ENCODE measurements around the gene ANTXR1.

Gene ANTXR1

DNA sequence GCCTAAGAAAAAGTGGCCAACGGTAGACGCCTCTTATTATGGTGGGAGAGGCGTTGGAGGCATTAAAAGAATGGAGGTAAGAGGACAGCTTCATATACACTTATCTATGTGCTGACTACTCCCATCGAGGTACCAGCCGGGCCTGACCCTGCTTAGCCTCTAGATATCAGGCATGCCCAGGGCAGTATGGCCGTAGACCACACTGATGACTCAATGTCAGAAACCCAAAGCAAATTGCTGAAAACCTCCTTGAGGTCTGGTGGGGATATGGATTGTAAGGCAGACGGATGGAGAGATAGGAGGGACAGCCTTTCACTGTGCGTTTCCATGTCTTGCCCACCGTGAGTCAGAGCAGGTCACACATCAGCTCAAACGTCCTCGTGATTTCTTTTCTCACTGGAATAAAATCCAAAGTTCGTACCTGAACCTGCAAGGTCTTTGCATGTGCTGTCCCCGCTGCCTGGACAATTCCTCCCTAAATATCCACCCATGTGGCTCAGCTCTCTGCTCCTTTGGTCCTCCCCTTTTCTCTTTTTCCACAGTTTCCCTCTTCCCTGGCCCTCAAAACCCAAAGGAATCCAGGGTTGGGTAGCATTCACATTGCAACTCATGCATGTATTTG, 168.9 kb downstream of the ANTXR1 start:
- DNase-seq (ENCODE audit: low read depth in 2 of 2) = no peak

DNA sequence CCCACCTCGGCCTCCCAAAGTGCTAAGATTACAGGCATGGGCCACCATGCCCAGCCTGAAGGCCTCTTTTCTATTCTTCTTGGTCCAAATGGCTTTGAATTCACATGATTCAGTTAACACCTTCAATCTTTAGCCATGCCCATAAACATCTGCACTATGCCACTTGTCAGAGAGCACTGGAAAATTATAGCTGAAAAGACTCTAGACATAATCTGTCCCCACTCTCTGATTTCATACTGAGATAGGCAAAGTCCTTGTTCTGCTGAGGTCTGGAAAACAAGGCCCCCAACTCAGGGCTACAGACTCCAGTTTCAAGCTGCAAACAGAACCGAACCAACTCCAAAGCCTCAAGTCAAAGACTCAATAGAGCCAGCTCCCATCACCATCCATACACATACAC, 170.7 kb downstream of the ANTXR1 start:
- DNase-seq (ENCODE audit: low read depth in 2 of 2) = no peak

DNA sequence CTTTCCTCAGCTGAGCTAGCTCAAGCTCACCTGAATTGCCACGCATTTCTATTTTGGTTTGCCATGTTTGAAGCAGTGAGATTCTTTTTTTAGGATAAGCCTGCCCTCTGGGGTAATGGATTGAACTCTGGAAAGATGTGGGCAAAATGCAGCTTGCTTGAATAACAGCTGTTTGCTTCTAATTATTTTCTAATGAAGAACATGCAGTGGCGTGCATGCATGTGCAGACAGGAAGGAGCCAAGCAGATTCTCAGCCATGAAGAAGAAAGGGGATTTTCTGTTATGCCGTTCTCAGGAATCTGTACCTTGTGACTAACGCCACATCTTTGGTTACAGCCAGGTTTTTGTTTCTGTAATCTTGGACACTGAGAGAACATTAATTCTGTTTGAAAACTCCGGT, 171.2 kb downstream of the ANTXR1 start:
- no peak for DNase-seq (ENCODE audit: low read depth in 2 of 2)

DNA sequence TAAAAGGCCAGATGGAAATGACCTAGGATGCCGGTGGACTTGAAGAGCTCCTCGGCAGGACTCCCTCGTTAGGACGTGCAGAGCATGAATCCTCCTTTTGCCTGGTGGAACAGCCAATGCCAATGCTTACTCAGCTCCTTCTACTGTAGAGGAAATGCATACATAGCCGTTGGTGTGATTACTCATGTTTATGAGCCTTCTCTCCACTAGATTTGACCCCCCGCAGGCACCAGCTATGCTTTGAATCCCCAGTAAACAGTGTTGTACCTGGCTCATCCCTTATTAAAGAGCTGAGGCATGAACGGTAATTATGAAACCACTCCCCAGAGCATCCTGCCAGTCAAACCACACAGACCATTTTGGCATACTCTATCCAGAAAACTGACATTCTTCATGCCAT, 172.8 kb downstream of the ANTXR1 start:
- no peak for DNase-seq (ENCODE audit: low read depth in 2 of 2)

DNA sequence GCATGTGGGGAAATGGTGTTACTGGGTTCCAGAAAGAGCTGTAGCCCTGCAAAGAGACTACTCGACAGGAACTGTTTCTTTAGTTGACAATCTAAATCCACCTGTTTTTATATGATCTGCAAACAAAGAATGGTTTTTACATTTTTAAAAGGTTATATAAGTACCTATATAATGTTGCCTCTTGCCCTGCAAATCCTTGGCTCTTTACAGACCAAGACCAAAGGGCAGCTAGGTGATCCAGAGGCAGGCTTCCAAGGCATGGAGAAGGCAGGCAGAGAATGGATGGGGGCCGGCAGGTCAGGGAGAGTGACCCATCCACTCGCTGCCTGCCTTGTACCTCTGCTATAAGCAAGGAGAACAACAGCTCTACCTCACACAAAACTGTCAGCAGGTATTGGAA, 173.6 kb downstream of the ANTXR1 start:
- DNase-seq (ENCODE audit: low read depth in 2 of 2) = no peak

DNA sequence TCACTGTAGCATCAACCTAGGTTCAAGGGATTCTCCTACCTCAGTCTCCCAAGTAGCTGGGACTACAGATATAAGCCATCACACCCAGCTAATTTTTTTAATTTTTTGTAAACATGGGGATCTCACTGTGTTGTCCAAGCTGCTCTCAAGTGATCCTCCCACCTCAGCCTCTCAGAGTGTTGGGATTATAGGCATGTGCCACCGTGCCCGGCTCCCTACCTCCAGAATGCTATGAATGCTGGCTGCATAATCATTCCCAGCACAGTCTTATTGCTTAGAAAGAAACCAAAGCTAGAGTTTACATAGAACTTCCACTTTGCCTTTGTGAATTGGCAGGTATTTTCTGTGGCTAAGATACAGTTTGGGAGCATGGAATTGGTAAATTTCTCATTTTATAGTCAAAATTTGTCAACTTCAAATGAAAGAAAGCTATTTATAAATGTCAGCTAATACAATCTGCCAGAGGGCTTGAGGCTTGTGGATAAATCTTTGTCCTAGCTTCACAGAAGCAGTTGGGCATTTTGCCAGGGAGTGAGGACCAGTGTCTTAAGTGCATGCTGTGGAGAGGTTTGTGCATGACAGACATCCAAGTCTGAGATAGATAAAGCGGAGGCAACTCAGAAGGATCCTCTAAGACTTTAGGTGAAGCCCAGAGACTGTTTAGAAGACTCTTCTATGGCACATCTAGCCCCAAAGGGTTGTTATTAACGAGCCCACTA, 175.4 kb downstream of the ANTXR1 start:
- no peak for DNase-seq (ENCODE audit: low read depth in 2 of 2)

DNA sequence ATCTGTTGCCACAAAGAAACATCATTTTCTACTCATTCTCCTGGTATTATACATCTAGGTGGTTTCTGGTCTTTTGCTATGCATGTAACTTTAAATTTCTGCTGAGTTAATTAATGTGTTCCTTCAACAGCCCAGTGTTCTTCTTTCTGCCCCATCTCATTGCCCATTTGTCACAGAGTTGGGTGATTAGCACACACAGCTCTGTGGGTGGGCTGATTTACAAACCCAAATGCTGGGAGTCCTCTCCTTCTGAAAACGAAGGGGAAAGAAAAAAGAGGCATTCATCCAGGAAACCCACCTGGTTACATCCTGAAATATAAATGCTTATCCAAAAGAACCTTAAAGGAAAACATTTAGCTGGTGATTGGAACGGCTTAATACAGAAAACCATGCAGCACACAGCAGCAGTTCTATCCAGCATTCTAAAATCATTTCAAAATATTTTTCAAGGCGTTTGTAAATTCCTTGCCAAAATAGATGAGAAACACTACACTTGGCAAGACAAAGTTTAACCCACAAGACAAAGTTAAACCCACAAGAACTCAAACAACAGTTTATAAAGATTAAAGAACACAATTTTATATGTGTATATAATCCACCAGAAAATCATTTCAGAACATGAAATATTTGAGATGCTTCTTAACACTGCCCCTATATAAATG, 177.9 kb downstream of the ANTXR1 start:
- no peak for DNase-seq (ENCODE audit: low read depth in 2 of 2)

DNA sequence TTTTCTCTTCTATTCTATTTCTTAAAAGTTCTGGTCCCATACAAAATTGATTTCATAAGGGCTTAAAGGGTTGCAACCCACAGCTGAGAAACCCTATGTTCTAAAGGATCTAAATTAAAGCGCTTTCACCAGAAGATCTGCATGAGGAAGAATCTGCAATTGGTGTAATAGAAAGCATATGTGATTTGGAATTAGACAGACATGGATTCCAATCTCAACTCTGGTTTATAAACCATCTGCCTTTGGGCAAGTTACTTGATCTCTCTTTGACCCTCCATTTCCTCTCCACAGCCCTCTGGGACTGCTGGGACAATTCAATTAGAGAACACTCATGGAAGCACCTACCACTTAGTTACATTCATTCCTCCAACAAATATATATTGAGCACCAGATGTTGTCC, 178.7 kb downstream of the ANTXR1 start:
- no peak for DNase-seq (ENCODE audit: low read depth in 2 of 2)

DNA sequence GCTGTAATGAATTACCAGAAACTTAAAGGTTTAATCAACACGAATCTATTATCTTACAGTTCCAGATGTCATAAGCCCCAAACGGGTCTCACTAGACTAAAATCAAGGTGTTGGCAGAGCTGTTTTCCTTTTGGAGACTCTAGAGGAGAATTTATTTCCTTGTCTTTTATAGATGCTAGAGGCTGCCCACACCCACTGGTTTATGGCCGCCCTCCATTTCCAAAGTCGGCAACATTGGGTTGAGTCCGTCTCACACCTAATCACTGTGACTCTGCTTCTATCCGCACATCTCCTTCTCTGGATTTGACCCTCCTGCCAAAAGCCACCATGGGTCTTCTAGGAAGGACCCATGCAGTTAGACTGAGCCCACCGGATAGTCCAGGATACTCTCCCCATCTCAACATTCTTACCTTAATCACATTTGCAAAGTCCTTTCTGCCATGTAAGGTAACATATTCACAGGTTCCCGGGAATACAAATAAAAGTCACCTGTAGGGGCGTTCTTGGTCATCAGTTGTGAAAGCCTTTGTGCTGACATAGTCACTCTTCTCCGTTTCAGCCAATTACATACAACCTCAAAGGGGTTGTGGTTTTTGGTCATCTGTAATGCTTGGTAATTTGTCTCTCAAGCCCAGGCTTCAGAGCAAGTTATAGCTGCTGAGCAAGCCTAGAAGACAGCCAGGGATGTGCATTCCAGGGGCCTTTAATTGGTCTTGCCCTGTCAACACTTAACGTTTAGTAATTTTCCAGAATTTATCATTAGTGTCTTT, 179.4 kb downstream of the ANTXR1 start:
- DNase-seq (ENCODE audit: low read depth in 2 of 2) = no peak

DNA sequence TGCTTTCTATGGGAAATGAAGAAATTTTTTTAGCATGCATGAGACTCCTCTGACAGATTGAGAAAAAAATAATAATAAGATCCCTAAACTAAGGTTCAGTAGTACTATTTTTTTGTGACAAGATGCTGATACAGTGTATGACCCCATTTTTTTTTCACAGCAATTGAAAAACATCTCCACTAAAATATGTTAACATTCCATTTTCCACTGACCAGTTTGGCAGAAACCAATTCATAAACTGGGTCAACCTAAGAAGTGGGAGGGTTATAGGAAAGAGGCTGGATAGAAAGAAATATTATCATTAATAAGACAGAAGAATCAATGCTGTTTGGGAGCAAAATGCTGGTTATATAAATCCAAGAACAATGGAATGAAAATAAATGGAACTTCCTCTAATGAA, 182.7 kb downstream of the ANTXR1 start:
- DNase-seq (ENCODE audit: low read depth in 2 of 2) = no peak

DNA sequence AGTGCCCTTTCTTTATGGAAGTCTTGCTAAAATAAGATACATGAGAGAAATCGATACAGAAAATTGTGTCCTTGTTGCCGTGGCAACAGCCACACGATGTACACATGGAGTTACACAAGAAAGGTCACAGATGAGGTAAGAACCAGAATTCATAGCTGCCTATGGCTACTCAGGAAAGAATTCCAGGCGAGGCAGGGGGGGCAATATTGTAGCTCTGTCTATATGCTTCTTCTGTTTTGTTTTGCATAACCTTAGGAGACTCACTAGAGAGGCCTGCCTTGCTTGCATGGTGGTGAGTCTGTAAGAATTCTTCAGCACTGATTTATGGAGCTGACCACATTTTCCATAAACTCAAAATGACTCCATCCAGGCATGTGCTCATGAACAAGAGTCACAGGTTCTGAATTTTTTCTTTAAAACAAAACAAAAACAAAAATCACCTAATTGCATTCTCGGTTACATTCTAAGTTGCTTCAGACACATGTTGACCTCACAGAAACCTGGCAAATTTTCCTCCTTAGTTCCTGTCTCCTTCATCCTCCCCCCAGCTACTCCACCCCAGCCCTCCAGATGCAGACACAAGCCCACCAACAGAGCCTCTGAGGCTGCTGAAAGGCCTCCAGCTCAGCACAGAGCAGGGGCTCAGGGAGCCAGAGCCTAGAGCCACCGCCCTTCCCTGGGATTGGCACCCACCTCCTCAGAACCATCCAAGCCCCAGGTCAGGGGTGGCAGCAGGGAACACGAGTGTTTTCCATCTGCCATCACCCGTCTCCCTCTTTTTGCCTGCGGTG, 183.5 kb downstream of the ANTXR1 start:
- no peak for DNase-seq (ENCODE audit: low read depth in 2 of 2)

DNA sequence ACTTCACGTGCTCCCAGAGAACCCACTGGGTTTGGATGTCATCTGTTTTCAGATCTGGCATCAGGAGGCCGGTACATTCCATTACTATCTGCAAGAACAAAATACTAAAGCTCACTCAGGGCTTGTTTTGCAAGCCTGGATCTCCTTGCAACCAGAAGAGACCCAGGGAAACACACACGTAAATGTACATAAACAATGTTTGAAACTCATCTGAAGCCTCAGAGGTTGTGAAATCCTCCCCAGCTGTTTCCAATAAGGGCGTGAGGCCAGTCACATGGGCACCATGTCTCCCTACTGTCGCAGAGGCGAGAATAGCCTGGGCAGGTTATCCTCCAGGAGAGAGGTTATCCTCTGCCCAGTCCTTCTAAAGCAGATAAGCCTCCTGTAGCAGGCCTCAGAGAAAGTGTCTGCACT, 187.1 kb downstream of the ANTXR1 start:
- DNase-seq (ENCODE audit: low read depth in 2 of 2) = no peak

DNA sequence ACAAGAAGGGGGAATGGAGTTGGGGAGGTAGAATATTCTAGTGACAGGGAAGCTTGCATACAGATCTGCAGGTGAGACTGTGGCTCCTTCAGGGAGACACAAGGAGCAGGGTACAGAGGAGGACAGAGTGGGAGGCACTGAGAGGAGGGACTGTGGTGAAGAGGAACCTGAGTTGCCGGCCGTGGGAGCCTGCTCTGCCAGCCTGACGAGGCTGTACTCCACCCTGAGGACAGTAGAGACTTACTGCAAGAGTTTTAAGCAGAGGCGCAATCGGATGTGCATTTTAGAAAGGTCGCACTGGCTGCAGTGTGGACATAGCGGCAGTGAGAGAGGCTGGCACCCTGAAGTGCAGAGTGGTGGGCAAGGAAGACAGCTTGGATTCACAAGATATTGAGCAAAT, 188.3 kb downstream of the ANTXR1 start:
- no peak for DNase-seq (ENCODE audit: low read depth in 2 of 2)

DNA sequence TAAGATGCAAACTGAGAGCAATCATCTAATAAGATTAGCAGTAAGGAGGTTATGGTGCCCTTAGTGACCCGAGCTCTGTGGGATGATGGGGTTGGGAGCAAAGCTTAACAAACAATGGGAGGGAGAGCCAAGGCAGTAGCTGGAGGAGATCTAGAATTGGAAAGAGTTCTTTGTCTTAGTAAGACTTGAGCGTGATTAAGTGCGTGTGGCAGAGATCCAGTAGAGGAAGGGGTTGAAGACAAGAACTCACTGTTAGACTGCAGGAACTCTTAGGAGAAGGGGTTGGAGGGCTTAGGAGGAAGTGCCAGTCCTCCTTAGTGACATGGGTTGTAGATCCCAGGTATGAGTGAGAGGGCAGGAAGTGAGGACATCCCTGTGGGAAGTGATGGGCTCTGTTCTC, 189.3 kb downstream of the ANTXR1 start:
- no peak for DNase-seq (ENCODE audit: low read depth in 2 of 2)

DNA sequence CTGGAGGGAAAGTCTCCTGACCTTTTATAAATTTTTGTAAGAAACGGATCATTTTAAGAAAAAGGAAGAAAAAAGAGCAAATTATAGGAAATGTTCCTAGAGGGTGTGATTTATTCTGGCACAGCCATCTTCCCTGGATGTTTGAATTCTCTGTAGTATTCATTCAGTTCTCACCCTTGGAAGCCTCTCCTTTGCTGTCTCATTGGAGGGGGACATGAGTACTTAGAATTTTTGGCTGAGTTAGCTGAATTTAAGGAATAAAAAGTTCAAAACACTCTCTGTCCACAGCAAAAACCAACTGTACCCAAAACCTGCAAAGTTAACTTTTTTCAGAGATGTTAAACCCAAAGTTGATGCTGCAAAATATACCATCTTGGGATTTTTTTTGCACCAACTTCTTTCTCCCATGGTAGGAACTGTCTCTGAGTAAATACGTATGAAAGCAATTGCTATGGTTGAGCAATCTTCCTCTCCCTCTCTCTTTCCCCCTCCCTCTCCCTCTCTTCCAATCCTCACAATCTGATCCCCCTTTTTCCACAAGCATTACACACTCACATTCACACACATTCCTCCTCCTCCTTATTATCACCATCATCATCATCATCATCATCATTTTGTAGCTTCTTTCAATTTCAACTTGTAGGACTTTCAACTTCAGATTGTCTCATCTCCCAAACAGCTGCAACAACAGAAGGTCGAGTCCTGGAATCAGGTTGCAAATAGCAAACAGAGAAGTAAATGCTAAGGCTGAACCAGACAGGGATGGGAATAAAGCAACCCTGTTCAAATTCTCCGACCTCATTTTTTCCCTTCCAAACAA, 190.4 kb downstream of the ANTXR1 start:
- DNase-seq (ENCODE audit: low read depth in 2 of 2) = no peak

DNA sequence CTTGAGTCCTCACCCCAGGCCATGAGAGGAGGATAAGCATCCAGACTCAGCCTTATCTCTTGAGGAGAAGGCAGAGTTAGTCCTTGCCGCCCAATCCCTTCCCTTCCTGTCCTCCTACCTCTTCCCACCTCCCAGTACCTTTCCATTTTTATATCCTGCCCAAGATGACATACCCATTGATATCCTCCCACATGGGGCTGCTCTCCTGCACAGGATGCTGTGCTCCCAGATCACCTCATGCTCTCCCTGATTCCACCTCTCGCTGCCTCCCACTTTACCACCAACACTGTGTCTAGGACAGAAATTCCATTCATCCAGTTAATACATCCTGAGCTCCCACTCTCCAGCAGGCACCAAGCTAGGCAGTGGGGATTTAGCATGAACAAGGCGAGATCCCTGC, 191.7 kb downstream of the ANTXR1 start:
- DNase-seq (ENCODE audit: low read depth in 2 of 2) = no peak

DNA sequence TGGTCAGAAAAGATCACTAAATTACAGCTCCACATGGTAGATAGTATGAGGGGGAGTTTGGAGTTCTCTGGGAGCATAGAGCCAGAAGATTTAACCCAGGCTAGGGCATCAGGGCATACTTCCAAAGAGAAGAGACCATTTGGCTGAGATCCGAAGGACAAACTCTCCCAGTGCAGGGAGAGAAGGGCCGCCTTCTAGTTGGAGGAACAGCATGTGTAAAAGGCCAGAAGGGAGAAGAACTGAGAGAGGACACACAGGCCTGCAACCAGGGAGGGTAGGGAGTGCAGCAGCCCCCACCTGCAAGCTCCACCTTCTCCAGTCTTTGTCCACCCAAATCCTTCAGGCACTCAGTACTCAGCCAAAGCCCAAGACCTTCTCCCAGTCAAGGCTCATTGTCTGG, 192.1 kb downstream of the ANTXR1 start:
- DNase-seq (ENCODE audit: low read depth in 2 of 2) = no peak

DNA sequence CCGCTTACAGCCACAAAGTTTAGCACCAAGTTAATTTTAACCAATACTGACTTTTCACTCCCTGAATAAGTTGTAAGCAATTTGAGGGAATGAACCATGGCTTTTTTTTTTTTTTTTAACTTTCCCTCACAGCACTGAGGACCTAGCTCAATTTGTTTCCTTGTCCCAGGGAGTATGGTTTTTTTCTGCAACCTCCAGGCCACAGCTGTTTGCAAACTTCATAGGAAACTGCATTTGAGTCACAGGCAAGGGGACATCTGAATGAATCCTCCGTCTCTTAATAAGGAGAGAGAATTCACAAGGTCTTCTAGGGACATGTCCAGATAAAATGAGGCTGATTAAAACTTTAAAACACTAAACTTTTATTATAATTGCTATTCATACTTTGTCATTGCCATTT, 192.5 kb downstream of the ANTXR1 start:
- DNase-seq (ENCODE audit: low read depth in 2 of 2) = no peak

DNA sequence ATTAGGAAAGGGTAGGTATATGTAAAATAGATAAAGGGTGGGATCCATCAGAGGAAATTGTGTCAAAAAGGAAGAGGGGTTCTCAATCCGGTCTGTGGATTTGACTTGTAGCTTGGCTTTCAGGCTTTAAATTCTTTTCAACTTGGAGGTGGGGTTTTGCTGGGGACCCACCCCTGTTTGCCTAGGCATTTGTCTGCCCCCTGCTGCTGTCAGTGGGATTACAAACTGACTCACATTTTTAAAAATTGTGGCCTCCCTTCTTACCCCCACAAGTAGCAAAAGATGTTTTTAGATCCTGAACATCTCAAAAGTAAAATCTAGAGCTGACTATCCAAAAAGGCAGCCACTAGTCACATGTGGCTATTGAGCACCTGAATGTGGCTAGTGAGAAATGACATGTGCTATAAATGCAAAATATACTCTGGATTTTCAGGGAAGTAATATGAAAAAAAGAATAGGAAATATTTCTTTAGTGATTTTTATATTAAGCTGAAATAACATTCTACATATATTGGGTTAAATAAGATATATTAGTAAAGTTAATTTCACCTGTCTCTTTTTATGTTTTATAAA, 195.1 kb downstream of the ANTXR1 start:
- no peak for DNase-seq (ENCODE audit: low read depth in 2 of 2)

DNA sequence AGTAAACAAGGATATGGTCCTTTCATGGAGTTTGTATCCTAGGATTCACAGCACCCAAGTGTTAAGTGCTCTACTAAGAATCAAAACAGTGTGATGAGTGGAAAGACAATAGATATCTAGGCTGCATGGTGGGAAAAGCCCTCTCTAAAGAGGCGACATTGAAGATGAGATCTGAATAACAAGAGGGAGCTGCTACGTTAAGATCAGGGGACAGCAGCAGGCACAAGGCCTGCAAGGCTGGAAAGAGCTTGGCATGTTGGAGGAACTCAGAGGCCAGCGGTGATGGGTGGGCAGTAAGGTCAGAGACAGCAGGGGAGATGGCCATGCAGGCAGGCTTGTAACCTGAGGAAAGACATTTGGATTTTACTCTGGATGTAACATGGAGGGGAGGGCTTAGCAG, 196.5 kb downstream of the ANTXR1 start:
- DNase-seq (ENCODE audit: low read depth in 2 of 2) = no peak

DNA sequence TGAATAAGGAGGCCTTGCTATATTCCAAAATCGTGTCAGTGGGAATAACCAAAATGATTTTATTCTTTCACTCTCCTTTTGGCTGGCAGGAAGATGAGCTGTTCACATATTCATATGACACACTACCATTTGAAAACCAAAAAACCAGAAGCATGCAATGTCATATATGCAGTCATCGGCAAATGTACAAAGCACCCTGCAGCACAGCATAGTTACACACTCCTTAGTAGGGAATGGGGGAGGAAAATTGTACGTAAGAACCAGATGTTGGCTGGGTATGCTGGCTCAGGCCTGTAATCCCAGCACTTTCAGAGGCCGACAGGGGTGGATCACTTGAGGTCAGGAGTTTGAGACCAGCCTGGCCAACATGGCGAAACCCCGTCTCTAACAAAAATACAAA, 197.4 kb downstream of the ANTXR1 start:
- no peak for DNase-seq (ENCODE audit: low read depth in 2 of 2)

Measured in stimulated activated CD4-positive, alpha-beta T cell treated with anti-CD3 and anti-CD28 coated beads, Interleukin-1b, Interleukin-23, amount 100 ng/mL, for 1 hour (primary cell).